Measurements from ENCODE around the gene RIOX2. TPM values are rescaled to one million over a fixed set of nuclear protein-coding genes. Genes with fewer than 3 reads are reported as not detected.
A peak's percentile ranks its signal among the peaks of the same experiment; 100 is the strongest.

Gene RIOX2
- total RNA-seq, 1 experiment from 2014 or later = 73.9 TPM

DNA sequence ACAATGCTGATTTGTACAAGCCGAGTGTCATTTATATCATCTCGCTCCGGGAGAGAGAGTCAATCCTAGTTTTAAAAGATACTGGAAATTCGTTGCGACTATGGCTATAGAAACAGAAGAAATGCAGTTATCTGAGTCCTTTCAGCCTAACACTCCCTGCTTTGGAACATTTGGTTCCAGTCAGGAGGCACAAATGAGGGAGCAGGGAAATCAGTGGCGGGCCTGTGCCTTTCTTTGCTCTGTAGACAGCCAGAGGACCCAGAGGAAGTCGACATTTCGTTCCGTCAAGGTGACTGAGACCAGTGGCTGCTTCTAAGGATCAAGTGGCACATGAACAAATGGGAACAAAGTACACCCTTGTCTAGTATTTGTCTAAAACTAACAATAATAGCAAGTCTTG is 745 bp upstream of the RIOX2 start:
- CTCF ChIA-PET = no interaction called here
- H3K4me3 Mint-ChIP-seq (ENCODE audit: unreplicated experiment) = peak overlapping the region; percentile 44
- POLR2A ChIA-PET = no interaction called here
- no peak overlapping the region for H3K27ac Mint-ChIP-seq (ENCODE audit: low read depth, unreplicated experiment)
- H3K9me3 Mint-ChIP-seq (ENCODE audit: unreplicated experiment) = no peaks in the 10 kb centered on the region
- no peak for DNase-seq (ENCODE audit: unreplicated experiment)
- TF ChIP-seq, protein P1, sequence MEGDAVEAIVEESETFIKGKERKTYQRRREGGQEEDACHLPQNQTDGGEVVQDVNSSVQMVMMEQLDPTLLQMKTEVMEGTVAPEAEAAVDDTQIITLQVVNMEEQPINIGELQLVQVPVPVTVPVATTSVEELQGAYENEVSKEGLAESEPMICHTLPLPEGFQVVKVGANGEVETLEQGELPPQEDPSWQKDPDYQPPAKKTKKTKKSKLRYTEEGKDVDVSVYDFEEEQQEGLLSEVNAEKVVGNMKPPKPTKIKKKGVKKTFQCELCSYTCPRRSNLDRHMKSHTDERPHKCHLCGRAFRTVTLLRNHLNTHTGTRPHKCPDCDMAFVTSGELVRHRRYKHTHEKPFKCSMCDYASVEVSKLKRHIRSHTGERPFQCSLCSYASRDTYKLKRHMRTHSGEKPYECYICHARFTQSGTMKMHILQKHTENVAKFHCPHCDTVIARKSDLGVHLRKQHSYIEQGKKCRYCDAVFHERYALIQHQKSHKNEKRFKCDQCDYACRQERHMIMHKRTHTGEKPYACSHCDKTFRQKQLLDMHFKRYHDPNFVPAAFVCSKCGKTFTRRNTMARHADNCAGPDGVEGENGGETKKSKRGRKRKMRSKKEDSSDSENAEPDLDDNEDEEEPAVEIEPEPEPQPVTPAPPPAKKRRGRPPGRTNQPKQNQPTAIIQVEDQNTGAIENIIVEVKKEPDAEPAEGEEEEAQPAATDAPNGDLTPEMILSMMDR (IDR thresholded peaks at IDR 0.05; ENCODE audit: unreplicated experiment) = no peak
- no peaks in the 10 kb centered on the region for H3K27me3 Mint-ChIP-seq (ENCODE audit: insufficient read depth, unreplicated experiment)
- intact Hi-C loops (cut with micrococcal nuclease) = no loop called here
- BruUV-seq (replicated peaks) = TSS peak; percentile 47
- H3K36me3 Mint-ChIP-seq (ENCODE audit: insufficient read depth, unreplicated experiment) = peaks cover 7% of the 10 kb centered on the region
- H3K4me1 Mint-ChIP-seq (ENCODE audit: insufficient read depth, unreplicated experiment) = peaks cover 25% of the 10 kb centered on the region

DNA sequence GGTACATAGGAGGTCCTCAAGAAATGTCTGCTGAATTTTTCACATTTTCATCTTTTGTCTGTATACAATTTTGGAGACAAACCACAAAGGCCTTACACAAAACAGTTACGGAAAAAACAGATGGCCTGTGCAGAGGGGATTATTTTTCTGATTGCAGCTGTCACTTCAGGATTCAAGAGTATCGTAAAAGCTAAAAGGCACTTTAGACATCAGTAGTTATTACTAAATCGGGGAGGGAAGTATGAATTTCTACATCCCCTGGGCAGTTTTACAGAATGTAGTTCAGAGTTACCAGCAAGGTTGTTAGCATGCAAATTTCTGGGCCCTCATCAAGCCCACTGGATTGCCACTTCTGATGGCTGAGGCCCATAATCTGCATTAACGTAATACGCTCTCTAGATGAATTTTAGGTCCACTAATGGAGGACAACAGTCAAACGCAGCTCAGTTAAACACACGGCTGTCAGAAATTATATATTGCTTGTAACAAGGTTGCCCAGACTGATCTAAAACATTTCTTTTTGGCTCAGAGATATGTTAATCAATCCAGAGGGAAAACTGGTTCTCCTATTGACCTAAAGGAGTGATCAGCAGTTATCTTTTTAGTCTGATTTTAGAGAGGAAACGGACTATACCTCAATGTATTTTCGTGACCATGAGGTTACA is 1.1 kb downstream of the RIOX2 start:
- no TSS peak for BruUV-seq (replicated peaks)
- Mint-ChIP-seq H3K36me3 (ENCODE audit: insufficient read depth, unreplicated experiment) (peaks cover 23% of the 10 kb centered on the region), H3K4me1 (ENCODE audit: insufficient read depth, unreplicated experiment) (peaks cover 25% of the 10 kb centered on the region), H3K4me3 (ENCODE audit: unreplicated experiment) (peak overlapping the region; percentile 77), H3K27ac (ENCODE audit: low read depth, unreplicated experiment) (peak overlapping the region; percentile 25), H3K9me3 (ENCODE audit: unreplicated experiment) (no peaks in the 10 kb centered on the region), H3K27me3 (ENCODE audit: insufficient read depth, unreplicated experiment) (no peaks in the 10 kb centered on the region)
- TF ChIP-seq, protein P1 (IDR thresholded peaks at IDR 0.05; ENCODE audit: unreplicated experiment) = no peak
- intact Hi-C loops (cut with micrococcal nuclease) = loop anchor here (1.0 to 2.0 kb wide), 2 partner anchors 52 to 149 kb away; partner anchors contain the start of gene CRYBG3
- POLR2A ChIA-PET = interaction anchor here (0.7 to 3.1 kb wide), 10 partner anchors 10 to 542 kb away, joined by 3 to 23 read pairs (median 4); partner anchors contain the start of gene CRYBG3
- DNase-seq (ENCODE audit: unreplicated experiment) = no peak
- CTCF ChIA-PET = interaction anchor here (0.6 to 4.0 kb wide), 9 partner anchors 23 to 929 kb away, joined by 3 to 40 read pairs (median 3); no protein-coding TSS in a partner anchor

DNA sequence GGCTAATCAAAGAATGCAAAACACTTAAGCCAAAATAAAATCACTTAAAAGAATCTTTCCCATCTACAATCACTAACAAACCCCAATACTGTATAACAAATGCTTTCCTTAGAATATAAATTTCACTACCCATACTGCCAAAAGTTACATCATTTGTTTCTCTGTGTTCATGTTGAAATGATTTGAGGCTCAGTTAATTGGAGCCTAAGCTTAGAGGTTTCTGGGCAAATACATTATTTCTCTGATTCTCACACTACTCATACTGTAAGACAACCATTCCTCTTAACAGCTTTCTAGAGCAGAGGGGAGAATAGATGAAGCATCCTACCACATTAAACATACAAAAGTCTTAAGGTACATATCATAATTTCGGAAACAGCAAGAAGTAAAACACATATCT is 2.1 kb downstream of the RIOX2 start:
- Mint-ChIP-seq H3K4me1 (ENCODE audit: insufficient read depth, unreplicated experiment) (peaks cover 25% of the 10 kb centered on the region), H3K4me3 (ENCODE audit: unreplicated experiment) (peak overlapping the region; percentile 77), H3K9me3 (ENCODE audit: unreplicated experiment) (no peaks in the 10 kb centered on the region), H3K27ac (ENCODE audit: low read depth, unreplicated experiment) (peak overlapping the region; percentile 25), H3K36me3 (ENCODE audit: insufficient read depth, unreplicated experiment) (peaks cover 33% of the 10 kb centered on the region), H3K27me3 (ENCODE audit: insufficient read depth, unreplicated experiment) (no peaks in the 10 kb centered on the region)
- TF ChIP-seq, protein P1 (IDR thresholded peaks at IDR 0.05; ENCODE audit: unreplicated experiment) = no peak
- ChIA-PET POLR2A (interaction anchor here (0.9 to 3.1 kb wide), 3 partner anchors 43 to 148 kb away, joined by 3 to 23 read pairs (median 21); partner anchors contain the start of gene CRYBG3), CTCF (interaction anchor here (1.1 to 4.0 kb wide), 3 partner anchors 15 to 242 kb away, joined by 3 to 40 read pairs (median 4); no protein-coding TSS in a partner anchor)
- intact Hi-C loops (cut with micrococcal nuclease) = loop anchor here (2.0 kb wide), 1 partner anchor 53 kb away; no protein-coding TSS in a partner anchor
- no TSS peak for BruUV-seq (replicated peaks)
- DNase-seq (ENCODE audit: unreplicated experiment) = no peak

DNA sequence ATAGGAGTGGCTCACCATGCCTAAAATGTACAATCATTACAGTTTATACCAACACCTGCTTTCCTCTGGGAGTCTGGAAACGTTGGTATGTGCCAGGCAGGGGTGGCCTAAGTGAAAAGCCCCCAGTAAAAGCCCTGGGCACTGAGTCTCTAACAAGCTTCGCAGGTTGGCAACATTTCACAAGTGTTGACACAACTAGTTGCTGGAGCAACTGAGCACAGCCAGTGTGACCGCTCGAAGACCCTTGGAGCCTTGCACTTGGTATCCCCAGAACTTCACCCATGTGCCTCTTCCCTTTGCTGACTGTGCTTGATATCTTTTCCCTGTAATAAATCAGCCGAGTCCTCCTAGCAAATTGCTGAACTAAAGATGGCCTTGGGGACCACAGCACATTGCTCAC is 2.7 kb downstream of the RIOX2 start:
- H3K36me3 Mint-ChIP-seq (ENCODE audit: insufficient read depth, unreplicated experiment) = peaks cover 37% of the 10 kb centered on the region
- intact Hi-C loops (cut with micrococcal nuclease) = no loop called here
- peak overlapping the region; percentile 25 for H3K27ac Mint-ChIP-seq (ENCODE audit: low read depth, unreplicated experiment)
- peak overlapping the region; percentile 77 for H3K4me3 Mint-ChIP-seq (ENCODE audit: unreplicated experiment)
- DNase-seq (ENCODE audit: unreplicated experiment) = no peak
- peaks cover 25% of the 10 kb centered on the region for H3K4me1 Mint-ChIP-seq (ENCODE audit: insufficient read depth, unreplicated experiment)
- BruUV-seq (replicated peaks) = no TSS peak
- no peaks in the 10 kb centered on the region for H3K9me3 Mint-ChIP-seq (ENCODE audit: unreplicated experiment)
- no peaks in the 10 kb centered on the region for H3K27me3 Mint-ChIP-seq (ENCODE audit: insufficient read depth, unreplicated experiment)
- ChIA-PET POLR2A (interaction anchor here (0.8 to 3.1 kb wide), 2 partner anchors 44 to 155 kb away, joined by 3 to 21 read pairs; no protein-coding TSS in a partner anchor), CTCF (interaction anchor here (0.6 to 4.0 kb wide), 6 partner anchors 14 to 810 kb away, joined by 3 to 40 read pairs (median 4); no protein-coding TSS in a partner anchor)
- TF ChIP-seq, protein P1 (IDR thresholded peaks at IDR 0.05; ENCODE audit: unreplicated experiment) = no peak
